ENCODE measurements around the gene ADGRB2. TPM values are rescaled to one million over a fixed set of nuclear protein-coding genes. Genes with fewer than 3 reads are reported as not detected.

The ADGRB2 gene
- total RNA-seq, 4 donors from 2014 or later, result 1.6 to 10.5 (median 4.1) TPM

- DNase-seq (ENCODE audit: low spot score in 2 of 2), result no peak
- H3K27ac ChIP-seq, result no peak overlapping the region
- WGBS, 2 donors, result 86 to 90% methylated on average over 8 of the region's 8 CpGs
- peaks cover 0 to 3% (median 1%) of the 10 kb centered on the region in 4 donors for H3K4me1 ChIP-seq
- TF ChIP-seq EP300 (IDR thresholded peaks at IDR 0.05) (no peak), POLR2A (IDR thresholded peaks at IDR 0.05) (no peak), CTCF (IDR thresholded peaks at IDR 0.05) (no peak)
- peaks cover 0 to 95% (median 0%) of the 10 kb centered on the region in 3 donors for H3K36me3 ChIP-seq
- H3K4me3 ChIP-seq, result no peak overlapping the region
- H3K27me3 ChIP-seq, result no peaks in the 10 kb centered on the region
- no peaks in the 10 kb centered on the region for H3K9me3 ChIP-seq
These were observed 78.3 kb downstream of the ADGRB2 start for GRCh38 chr1:31685795-31686194.

GRCh38 chr1:31683997-31684396, 80.1 kb downstream of the ADGRB2 start:
- H3K4me1 ChIP-seq, result peaks cover 0 to 3% (median 1%) of the 10 kb centered on the region in 4 donors
- DNase-seq (ENCODE audit: low spot score in 2 of 2), result no peak
- peaks cover 0 to 95% (median 0%) of the 10 kb centered on the region in 3 donors for H3K36me3 ChIP-seq
- TF ChIP-seq CTCF (IDR thresholded peaks at IDR 0.05) (peak in 2 of 5 experiments; percentile 13 to 22), EP300 (IDR thresholded peaks at IDR 0.05) (no peak)
- no peak overlapping the region for H3K4me3 ChIP-seq
- H3K27ac ChIP-seq, result no peak overlapping the region
- no peaks in the 10 kb centered on the region for H3K27me3 ChIP-seq
- H3K9me3 ChIP-seq, result no peaks in the 10 kb centered on the region
- 68 to 73% methylated on average over 10 to 11 of the region's 11 CpGs for WGBS, 2 donors

- WGBS, 2 donors, result 66 to 67% methylated on average over 9 of the region's 9 CpGs
These were observed 82.7 kb downstream of the ADGRB2 start for GRCh38 chr1:31681415-31681814.

GRCh38 chr1:31679676-31680230, 84.4 kb downstream of the ADGRB2 start:
- H3K9me3 ChIP-seq, result no peaks in the 10 kb centered on the region
- H3K4me1 ChIP-seq, result peaks cover 0 to 12% (median 0%) of the 10 kb centered on the region in 4 donors
- no peaks in the 10 kb centered on the region for H3K27me3 ChIP-seq
- no peak overlapping the region for H3K27ac ChIP-seq
- WGBS, 2 donors, result 79% methylated on average over 23 of the region's 23 CpGs
- no peak overlapping the region for H3K4me3 ChIP-seq
- TF ChIP-seq POLR2A (IDR thresholded peaks at IDR 0.05), result no peak
- no peak for TF ChIP-seq EP300 (IDR thresholded peaks at IDR 0.05)
- TF ChIP-seq CTCF (IDR thresholded peaks at IDR 0.05), result no peak
- DNase-seq (ENCODE audit: low spot score in 2 of 2), result no peak
- H3K36me3 ChIP-seq, result peaks cover 0 to 84% (median 0%) of the 10 kb centered on the region in 3 donors

More at GRCh38 chr1:31681415-31681814, 82.7 kb downstream of the ADGRB2 start:
- H3K4me1 ChIP-seq, result peaks cover 0 to 8% (median 0%) of the 10 kb centered on the region in 4 donors
- no peaks in the 10 kb centered on the region for H3K9me3 ChIP-seq
- TF ChIP-seq POLR2A (IDR thresholded peaks at IDR 0.05) (no peak), EP300 (IDR thresholded peaks at IDR 0.05) (no peak), CTCF (IDR thresholded peaks at IDR 0.05) (no peak)
- no peaks in the 10 kb centered on the region for H3K27me3 ChIP-seq
- no peak overlapping the region for H3K27ac ChIP-seq
- peaks cover 0 to 95% (median 0%) of the 10 kb centered on the region in 3 donors for H3K36me3 ChIP-seq
- no peak overlapping the region for H3K4me3 ChIP-seq
- no peak for DNase-seq (ENCODE audit: low spot score in 2 of 2)

- Histone ChIP-seq H3K4me3 (no peak overlapping the region), H3K36me3 (peaks cover 0 to 85% (median 0%) of the 10 kb centered on the region in 3 donors), H3K4me1 (peaks cover 0 to 12% (median 0%) of the 10 kb centered on the region in 4 donors), H3K9me3 (no peaks in the 10 kb centered on the region), H3K27ac (no peak overlapping the region), H3K27me3 (no peaks in the 10 kb centered on the region)
- WGBS, 2 donors, result 38 to 40% methylated on average over 2 of the region's 2 CpGs
- no peak for TF ChIP-seq EP300 (IDR thresholded peaks at IDR 0.05)
- no peak for TF ChIP-seq POLR2A (IDR thresholded peaks at IDR 0.05)
- TF ChIP-seq CTCF (IDR thresholded peaks at IDR 0.05), result no peak
- no peak for DNase-seq (ENCODE audit: low spot score in 2 of 2)
These were observed 85.0 kb downstream of the ADGRB2 start for GRCh38 chr1:31679091-31679490.
